ENCODE results near the gene DCUN1D4.

Gene DCUN1D4

GRCh38 chr4:51942833-51943215 is 99.9 kb downstream of the DCUN1D4 start:
- Histone ChIP-seq H3K27me3 (ENCODE audit: control insufficient read depth, insufficient read depth, low read length) (no peaks in the 10 kb centered on the region), H3K4me2 (ENCODE audit: low read length) (no peak overlapping the region), H2AFZ (no peak overlapping the region), H3K4me1 (no peaks in the 10 kb centered on the region), H3K79me2 (no peaks in the 10 kb centered on the region), H3K36me3 (ENCODE audit: control insufficient read depth, insufficient read depth, low read length) (no peaks in the 10 kb centered on the region), H3K4me3 (ENCODE audit: low read depth, low read length) (no peak overlapping the region), H3K9ac (no peak overlapping the region), H3K9me3 (ENCODE audit: control insufficient read depth, low read length) (no peaks in the 10 kb centered on the region), H3K27ac (no peak overlapping the region)
- TF ChIP-seq CTCF (IDR thresholded peaks at IDR 0.05): no peak

GRCh38 chr4:51943221-51943620 is 100.3 kb downstream of the DCUN1D4 start:
- no peak overlapping the region for H3K9ac ChIP-seq
- no peak overlapping the region for H3K27ac ChIP-seq
- H3K9me3 ChIP-seq (ENCODE audit: control insufficient read depth, low read length): no peaks in the 10 kb centered on the region
- no peaks in the 10 kb centered on the region for H3K27me3 ChIP-seq (ENCODE audit: control insufficient read depth, insufficient read depth, low read length)
- H3K4me1 ChIP-seq: no peaks in the 10 kb centered on the region
- no peak overlapping the region for H3K4me3 ChIP-seq (ENCODE audit: low read depth, low read length)
- no peaks in the 10 kb centered on the region for H3K79me2 ChIP-seq
- H3K4me2 ChIP-seq (ENCODE audit: low read length): no peak overlapping the region
- H3K36me3 ChIP-seq (ENCODE audit: control insufficient read depth, insufficient read depth, low read length): no peaks in the 10 kb centered on the region
- no peak for TF ChIP-seq CTCF (IDR thresholded peaks at IDR 0.05)
- no peak overlapping the region for H2AFZ ChIP-seq

- Histone ChIP-seq H2AFZ (no peak overlapping the region), H3K4me1 (no peaks in the 10 kb centered on the region), H3K36me3 (ENCODE audit: control insufficient read depth, insufficient read depth, low read length) (no peaks in the 10 kb centered on the region), H3K9ac (no peak overlapping the region), H3K27me3 (ENCODE audit: control insufficient read depth, insufficient read depth, low read length) (no peaks in the 10 kb centered on the region), H3K27ac (no peak overlapping the region), H3K9me3 (ENCODE audit: control insufficient read depth, low read length) (no peaks in the 10 kb centered on the region), H3K4me2 (ENCODE audit: low read length) (no peak overlapping the region), H3K4me3 (ENCODE audit: low read depth, low read length) (no peak overlapping the region), H3K79me2 (no peaks in the 10 kb centered on the region)
- no peak for TF ChIP-seq CTCF (IDR thresholded peaks at IDR 0.05)
Observed at GRCh38 chr4:51958199-51958968, 115.4 kb downstream of the DCUN1D4 start.

- H3K27me3 ChIP-seq (ENCODE audit: control insufficient read depth, insufficient read depth, low read length): no peaks in the 10 kb centered on the region
- no peaks in the 10 kb centered on the region for H3K36me3 ChIP-seq (ENCODE audit: control insufficient read depth, insufficient read depth, low read length)
- H2AFZ ChIP-seq: no peak overlapping the region
- TF ChIP-seq CTCF (IDR thresholded peaks at IDR 0.05): no peak
- no peaks in the 10 kb centered on the region for H3K79me2 ChIP-seq
- no peaks in the 10 kb centered on the region for H3K4me1 ChIP-seq
- no peak overlapping the region for H3K27ac ChIP-seq
- no peak overlapping the region for H3K4me3 ChIP-seq (ENCODE audit: low read depth, low read length)
- no peak overlapping the region for H3K9ac ChIP-seq
- H3K4me2 ChIP-seq (ENCODE audit: low read length): no peak overlapping the region
- no peaks in the 10 kb centered on the region for H3K9me3 ChIP-seq (ENCODE audit: control insufficient read depth, low read length)
Observed at GRCh38 chr4:51960486-51960885, 117.5 kb downstream of the DCUN1D4 start.
